Ishikawa (cell line): ENCODE measurements around the gene GLE1.

ENCODE experiments used
- CEBPB ChIP-seq: IDR thresholded peaks from 2 replicates; pipeline ENCODE4 v1.6.1; 2012
- CREB1 ChIP-seq: IDR thresholded peaks from 2 replicates; pipeline ENCODE4 v1.6.1; 2012; ENCODE audit warnings: low read depth
- EGR1 ChIP-seq: IDR thresholded peaks from 2 replicates; pipeline ENCODE4 v1.6.1; 2012
- EP300 ChIP-seq: IDR thresholded peaks from 2 replicates; pipeline ENCODE4 v1.6.1; 2012; ENCODE audit warnings: borderline replicate concordance
- FOXM1 ChIP-seq: IDR thresholded peaks from 2 replicates; pipeline ENCODE4 v1.6.1; 2012; ENCODE audit warnings: low read depth, borderline replicate concordance
- MAX ChIP-seq: IDR thresholded peaks from 2 replicates; pipeline ENCODE4 v1.6.1; 2012
- NFIC ChIP-seq: IDR thresholded peaks from 2 replicates; pipeline ENCODE4 v1.6.1; 2012
- RAD21 ChIP-seq: IDR thresholded peaks from 2 replicates; pipeline ENCODE4 v1.6.1; 2012; ENCODE audit warnings: low read depth
- TAF1 ChIP-seq: IDR thresholded peaks from 2 replicates; pipeline ENCODE4 v1.6.1; 2012; ENCODE audit warnings: low read depth, mild to moderate bottlenecking
- TCF12 ChIP-seq: IDR thresholded peaks from 2 replicates; pipeline ENCODE4 v1.6.1; 2012; ENCODE audit warnings: low read depth
- TEAD4 ChIP-seq: IDR thresholded peaks from 2 replicates; pipeline ENCODE4 v1.6.1; 2012
- YY1 ChIP-seq: IDR thresholded peaks from 2 replicates; pipeline ENCODE4 v1.6.1; 2012; ENCODE audit warnings: low read depth
- ZBTB7A ChIP-seq: IDR thresholded peaks from 2 replicates; pipeline ENCODE4 v1.6.1; 2012; ENCODE audit warnings: low read depth
- TF ChIP-seq, protein P1 (sequence below): IDR thresholded peaks from 2 replicates; pipeline ENCODE4 v1.6.1; 2012; ENCODE audit warnings: low read depth, mild to moderate bottlenecking
- TF ChIP-seq, protein P2 (sequence below): IDR thresholded peaks from 2 replicates; pipeline ENCODE4 v1.6.1; 2012

GLE1 gene

GRCh38 chr9:128459011-128459410, 45.5 kb upstream of the GLE1 start:
- TF ChIP-seq TAF1 (no peak), EP300 (no peak), YY1 (no peak), ZBTB7A (no peak), NFIC (no peak), FOXM1 (no peak), MAX (no peak), EGR1 (no peak), TEAD4 (no peak), RAD21 (no peak)
- TF ChIP-seq, protein P1, sequence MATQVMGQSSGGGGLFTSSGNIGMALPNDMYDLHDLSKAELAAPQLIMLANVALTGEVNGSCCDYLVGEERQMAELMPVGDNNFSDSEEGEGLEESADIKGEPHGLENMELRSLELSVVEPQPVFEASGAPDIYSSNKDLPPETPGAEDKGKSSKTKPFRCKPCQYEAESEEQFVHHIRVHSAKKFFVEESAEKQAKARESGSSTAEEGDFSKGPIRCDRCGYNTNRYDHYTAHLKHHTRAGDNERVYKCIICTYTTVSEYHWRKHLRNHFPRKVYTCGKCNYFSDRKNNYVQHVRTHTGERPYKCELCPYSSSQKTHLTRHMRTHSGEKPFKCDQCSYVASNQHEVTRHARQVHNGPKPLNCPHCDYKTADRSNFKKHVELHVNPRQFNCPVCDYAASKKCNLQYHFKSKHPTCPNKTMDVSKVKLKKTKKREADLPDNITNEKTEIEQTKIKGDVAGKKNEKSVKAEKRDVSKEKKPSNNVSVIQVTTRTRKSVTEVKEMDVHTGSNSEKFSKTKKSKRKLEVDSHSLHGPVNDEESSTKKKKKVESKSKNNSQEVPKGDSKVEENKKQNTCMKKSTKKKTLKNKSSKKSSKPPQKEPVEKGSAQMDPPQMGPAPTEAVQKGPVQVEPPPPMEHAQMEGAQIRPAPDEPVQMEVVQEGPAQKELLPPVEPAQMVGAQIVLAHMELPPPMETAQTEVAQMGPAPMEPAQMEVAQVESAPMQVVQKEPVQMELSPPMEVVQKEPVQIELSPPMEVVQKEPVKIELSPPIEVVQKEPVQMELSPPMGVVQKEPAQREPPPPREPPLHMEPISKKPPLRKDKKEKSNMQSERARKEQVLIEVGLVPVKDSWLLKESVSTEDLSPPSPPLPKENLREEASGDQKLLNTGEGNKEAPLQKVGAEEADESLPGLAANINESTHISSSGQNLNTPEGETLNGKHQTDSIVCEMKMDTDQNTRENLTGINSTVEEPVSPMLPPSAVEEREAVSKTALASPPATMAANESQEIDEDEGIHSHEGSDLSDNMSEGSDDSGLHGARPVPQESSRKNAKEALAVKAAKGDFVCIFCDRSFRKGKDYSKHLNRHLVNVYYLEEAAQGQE = no peak
- TF ChIP-seq, protein P2, sequence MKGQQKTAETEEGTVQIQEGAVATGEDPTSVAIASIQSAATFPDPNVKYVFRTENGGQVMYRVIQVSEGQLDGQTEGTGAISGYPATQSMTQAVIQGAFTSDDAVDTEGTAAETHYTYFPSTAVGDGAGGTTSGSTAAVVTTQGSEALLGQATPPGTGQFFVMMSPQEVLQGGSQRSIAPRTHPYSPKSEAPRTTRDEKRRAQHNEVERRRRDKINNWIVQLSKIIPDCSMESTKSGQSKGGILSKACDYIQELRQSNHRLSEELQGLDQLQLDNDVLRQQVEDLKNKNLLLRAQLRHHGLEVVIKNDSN = no peak

DNA sequence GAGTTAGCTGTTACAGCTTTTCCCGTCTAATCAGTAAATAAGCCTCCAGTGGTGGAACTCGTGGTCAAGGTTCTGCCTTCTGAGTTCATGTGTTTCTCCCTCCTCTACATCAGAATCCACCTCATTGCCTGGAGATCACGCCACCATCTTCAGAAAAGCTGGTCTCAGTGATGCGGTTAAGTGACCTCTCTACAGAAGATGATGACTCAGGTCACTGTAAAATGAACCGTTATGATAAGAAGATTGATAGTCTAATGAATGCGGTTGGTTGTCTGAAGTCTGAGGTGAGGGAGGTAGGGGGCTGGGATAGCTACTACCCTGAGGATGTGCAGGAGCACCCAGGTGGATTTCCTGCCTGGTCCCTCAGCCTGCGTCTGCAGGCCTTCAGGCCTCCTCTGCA, 35.4 kb upstream of the GLE1 start:
- TF ChIP-seq, protein P1 = no peak
- no peak for TF ChIP-seq CREB1

DNA sequence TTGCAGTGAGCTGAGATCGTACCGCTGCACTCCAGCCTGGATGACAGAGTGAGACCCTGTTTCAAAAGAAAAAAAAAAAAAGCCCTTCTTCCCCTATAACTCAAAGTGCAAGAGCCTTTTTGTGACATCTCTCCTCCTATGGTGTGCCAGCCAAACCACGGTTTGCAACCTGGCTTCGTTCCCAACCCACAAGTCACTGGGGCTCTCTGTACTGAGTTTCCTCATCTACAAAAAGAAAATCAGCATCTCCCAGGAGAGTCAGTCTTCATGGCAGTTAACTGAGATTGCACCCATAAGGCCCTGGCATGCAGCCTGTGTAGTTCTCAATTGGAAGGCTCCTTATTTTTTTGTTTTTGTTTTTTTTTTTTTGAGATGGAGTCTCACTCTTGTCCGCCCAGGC, 34.0 kb upstream of the GLE1 start:
- TF ChIP-seq CREB1 = no peak

DNA sequence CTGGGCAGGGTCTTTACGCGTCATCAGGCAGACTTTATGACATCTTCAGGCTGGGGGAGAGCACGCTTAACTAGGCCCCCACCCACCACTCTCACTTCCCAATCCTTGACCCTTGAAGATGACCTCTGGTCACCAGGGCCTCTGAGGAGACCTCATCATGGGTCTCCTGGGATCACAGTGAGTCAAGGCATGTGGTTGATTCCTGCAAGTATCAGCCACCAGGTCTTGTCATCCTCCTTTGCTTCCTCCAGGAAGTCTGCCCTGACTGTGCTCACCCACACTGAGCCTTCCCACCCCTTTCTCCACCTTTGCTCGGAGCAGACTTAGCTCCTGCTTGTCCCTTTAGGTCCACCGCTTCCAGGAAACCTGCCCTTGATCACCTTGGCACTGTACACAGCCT, 31.4 kb upstream of the GLE1 start:
- TF ChIP-seq ZBTB7A = no peak

GRCh38 chr9:128475867-128476266, 28.7 kb upstream of the GLE1 start:
- no peak for TF ChIP-seq ZBTB7A
- no peak for TF ChIP-seq EGR1
- TF ChIP-seq NFIC = no peak
- no peak for TF ChIP-seq CEBPB
- no peak for TF ChIP-seq TEAD4
- TF ChIP-seq YY1 = no peak
- TF ChIP-seq TAF1 = no peak
- TF ChIP-seq RAD21 = no peak
- TF ChIP-seq, protein P2 = no peak
- TF ChIP-seq, protein P1 = no peak
- no peak for TF ChIP-seq CREB1
- TF ChIP-seq MAX = no peak
- TF ChIP-seq EP300 = no peak
- no peak for TF ChIP-seq FOXM1
- TF ChIP-seq TCF12 = no peak

DNA sequence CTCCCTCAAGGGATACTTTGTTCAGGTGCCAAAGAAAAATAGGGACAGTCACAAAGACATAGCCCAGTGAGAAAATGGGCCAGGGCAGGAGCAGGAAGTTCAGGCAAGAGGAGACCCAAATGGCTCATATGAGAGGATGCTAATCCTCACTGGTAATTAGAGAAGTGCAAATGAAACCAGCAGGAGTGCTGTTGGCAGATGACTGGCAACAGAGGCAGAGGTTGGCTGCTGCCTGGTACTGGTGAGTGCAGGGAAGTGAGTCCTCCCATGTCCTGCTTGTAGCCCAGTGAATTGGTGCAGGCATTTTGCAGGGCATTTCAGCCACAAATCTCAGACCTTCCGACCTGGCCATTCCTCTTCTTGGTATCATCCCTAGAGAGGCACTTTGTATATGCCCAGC, 25.3 kb upstream of the GLE1 start:
- TF ChIP-seq, protein P2 = no peak
- TF ChIP-seq YY1 (no peak), EP300 (no peak), TAF1 (no peak), ZBTB7A (no peak), CREB1 (no peak), RAD21 (no peak), TEAD4 (no peak), MAX (no peak), EGR1 (no peak), NFIC (no peak), TCF12 (no peak), CEBPB (no peak), FOXM1 (no peak)
- TF ChIP-seq, protein P1 = no peak
